Smooth muscle cell (in vitro differentiated cells): ENCODE data around the gene TRIM24. TPM values are rescaled to one million over a fixed set of nuclear protein-coding genes. Genes with fewer than 3 reads are reported as not detected.

Experiments
- DNase-seq: peaks from one replicate; lab custom pipeline; 2025; ENCODE audit not compliant: unreplicated experiment; lab: John Stamatoyannopoulos, UW
- H2AFZ ChIP-seq: fragments of 200-600 bp; sonication (generic); 2 replicates; pipeline ENCODE4 v1.6.0; 2016; ENCODE audit warnings: antibody characterized with exemption, low read depth, mild to moderate bottlenecking
- H3F3A ChIP-seq: fragments of 200-600 bp; sonication (generic); 2 replicates; pipeline ENCODE4 v1.6.0; 2017; ENCODE audit warnings: antibody characterized with exemption, low read depth
- H3K27ac ChIP-seq: fragments of 200-600 bp; sonication (generic); 2 replicates; pipeline ENCODE4 v1.5.1; 2016; ENCODE audit warnings: low read depth, mild to moderate bottlenecking
- H3K27me3 ChIP-seq: fragments of 200-600 bp; sonication (generic); 2 replicates; pipeline ENCODE4 v1.6.1; 2016; ENCODE audit warnings: low read depth, mild to moderate bottlenecking
- H3K36me3 ChIP-seq: fragments of 200-600 bp; sonication (generic); 2 replicates; pipeline ENCODE4 v1.5.1; 2016; ENCODE audit warnings: low read depth
- H3K4me1 ChIP-seq: fragments of 200-600 bp; sonication (generic); 2 replicates; pipeline ENCODE4 v1.5.1; 2016; ENCODE audit warnings: low read depth
- H3K4me2 ChIP-seq: fragments of 200-600 bp; sonication (generic); 2 replicates; pipeline ENCODE4 v1.6.0; 2016; ENCODE audit warnings: mild to moderate bottlenecking
- H3K4me3 ChIP-seq: fragments of 200-600 bp; sonication (generic); 2 replicates; pipeline ENCODE4 v1.5.1; 2016; ENCODE audit warnings: mild to moderate bottlenecking
- H3K79me2 ChIP-seq: fragments of 200-600 bp; sonication (generic); 2 replicates; pipeline ENCODE4 v1.6.0; 2016; ENCODE audit warnings: low read depth, mild to moderate bottlenecking
- H3K9ac ChIP-seq: fragments of 200-600 bp; sonication (generic); 2 replicates; pipeline ENCODE4 v1.6.0; 2016; ENCODE audit warnings: low read depth
- H3K9me3 ChIP-seq: fragments of 200-600 bp; sonication (generic); replicated peaks from 2 replicates; pipeline ENCODE4 v1.5.1; 2016; ENCODE audit warnings: low read depth
- H4K20me1 ChIP-seq: fragments of 200-600 bp; sonication (generic); 2 replicates; pipeline ENCODE4 v1.6.0; 2016; ENCODE audit warnings: low read depth
- CTCF ChIP-seq: fragments of 200-600 bp; sonication (generic); IDR thresholded peaks from 2 replicates; pipeline ENCODE4 v1.5.1; 2017; ENCODE audit warnings: borderline replicate concordance, mild to moderate bottlenecking, antibody characterized with exemption; ENCODE audit not compliant: insufficient read depth, poor library complexity, severe bottlenecking
- WGBS: methylation state at CpG from one replicate; pipeline ENCODE4 v1.1.7; 2016; ENCODE audit warnings: low lambda C conversion rate; 5-methylcytosine and 5-hydroxymethylcytosine counted together
- polyA plus RNA-seq: library from polyadenylated mRNA; unstranded; fragments of >200 nt; fragmentation: Nextera tagmentation; extraction: Ambion mirVana; gene quantifications from 2 replicates; pipeline ENCODE4 v1.2.1, GENCODE V29; 2016
- small RNA-seq: library from RNA; depleted of rRNA; stranded (forward); fragments of <200 nt; gene quantifications from one replicate; pipeline ENCODE3, GENCODE V24; 2014
- total RNA-seq: library from RNA; depleted of rRNA; stranded (reverse); fragments of >200 nt; gene quantifications from 2 replicates; pipeline ENCODE4 v1.2.3, GENCODE V29; 2014

Gene TRIM24
- total and polyA plus RNA-seq, 2 experiments from 2014 or later: 24.9 to 60.7 TPM

GRCh38 chr7:138630059-138630610 lies 170.1 kb downstream of the TRIM24 start:
- H3K9me3 ChIP-seq: no peaks in the 10 kb centered on the region
- TF ChIP-seq CTCF: no peak

GRCh38 chr7:138632384-138632783 lies 172.3 kb downstream of the TRIM24 start:
- no peak overlapping the region for H3K9ac ChIP-seq
- H3K4me1 ChIP-seq: no peaks in the 10 kb centered on the region
- H3K4me2 ChIP-seq: no peak overlapping the region
- H3K79me2 ChIP-seq: no peaks in the 10 kb centered on the region
- 95% methylated on average over 1 of the region's 2 CpGs for WGBS
- no peak overlapping the region for H2AFZ ChIP-seq
- no peak overlapping the region for H3K27ac ChIP-seq
- no peaks in the 10 kb centered on the region for H3F3A ChIP-seq
- no peaks in the 10 kb centered on the region for H3K36me3 ChIP-seq
- no peaks in the 10 kb centered on the region for H3K9me3 ChIP-seq
- TF ChIP-seq CTCF: no peak
- DNase-seq: no peak
- no peaks in the 10 kb centered on the region for H3K27me3 ChIP-seq
- H4K20me1 ChIP-seq: no peaks in the 10 kb centered on the region
- no peak overlapping the region for H3K4me3 ChIP-seq

More at GRCh38 chr7:138630059-138630610, 170.1 kb downstream of the TRIM24 start:
- Histone ChIP-seq H4K20me1 (no peaks in the 10 kb centered on the region), H3K27me3 (no peaks in the 10 kb centered on the region), H3F3A (no peaks in the 10 kb centered on the region), H3K36me3 (no peaks in the 10 kb centered on the region), H3K4me2 (no peak overlapping the region), H3K4me1 (no peaks in the 10 kb centered on the region), H3K4me3 (no peak overlapping the region), H3K9ac (no peak overlapping the region), H2AFZ (no peak overlapping the region), H3K27ac (no peak overlapping the region), H3K79me2 (no peaks in the 10 kb centered on the region)
- 97% methylated on average over 8 of the region's 8 CpGs for WGBS
- no peak for DNase-seq

GRCh38 chr7:138632826-138633602 lies 173.0 kb downstream of the TRIM24 start:
- TF ChIP-seq CTCF: no peak
- no peaks in the 10 kb centered on the region for H3K4me1 ChIP-seq
- no peak overlapping the region for H2AFZ ChIP-seq
- H3K4me2 ChIP-seq: no peak overlapping the region
- no peaks in the 10 kb centered on the region for H3K36me3 ChIP-seq
- 66% methylated on average over 12 of the region's 12 CpGs for WGBS
- no peaks in the 10 kb centered on the region for H3K79me2 ChIP-seq
- H3K4me3 ChIP-seq: no peak overlapping the region
- no peak for DNase-seq
- no peak overlapping the region for H3K9ac ChIP-seq
- no peaks in the 10 kb centered on the region for H4K20me1 ChIP-seq
- H3K27ac ChIP-seq: no peak overlapping the region
- H3K27me3 ChIP-seq: no peaks in the 10 kb centered on the region
- H3F3A ChIP-seq: no peaks in the 10 kb centered on the region
- H3K9me3 ChIP-seq: no peaks in the 10 kb centered on the region

Small RNA genes within 50 kb of the gene (small RNA-seq; reads per million reads assigned to genes)
- not detected for gene RF00561

Other genes with a start within 250 kb of the TRIM24 start
- 0.31 TPM in 1 of 2 replicates, not detected in the other for gene SVOPL, start 241.1 kb downstream of the TRIM24 start, total RNA-seq
- 0.96 TPM in 1 of 2 replicates, not detected in the other for gene SVOPL, start 241.1 kb downstream of the TRIM24 start, polyA plus RNA-seq